Measurements from ENCODE around the gene GPX8.

Gene GPX8

DNA sequence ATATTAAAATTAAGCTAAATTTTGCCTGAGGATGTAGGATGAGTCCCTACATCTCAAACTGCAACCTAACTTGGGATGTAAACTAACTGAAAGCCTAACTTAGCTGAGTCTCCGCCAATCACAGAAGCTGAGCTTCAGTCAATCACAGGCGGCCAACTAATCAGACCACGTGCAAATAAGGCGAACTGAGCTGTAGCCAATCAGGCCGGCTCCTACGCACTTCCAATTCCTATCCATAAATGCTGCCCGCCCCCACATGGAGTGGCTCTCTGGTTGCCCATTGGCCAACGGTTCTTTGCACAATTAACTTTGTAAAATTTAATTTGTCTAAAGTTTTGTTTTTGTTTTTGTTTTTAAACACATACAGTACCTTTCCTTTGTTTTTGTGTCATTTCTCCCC, 13.9 kb upstream of the GPX8 start:
- in situ Hi-C loops (cut with HindIII; ENCODE audit: low pct_ligation_motif_present, low sequenced_read_pairs) = loop anchor here (25.0 kb wide), 1 partner anchor 234 kb away; no protein-coding TSS in a partner anchor
- H3K27me3 ChIP-seq (replicated peaks) = no peaks in the 10 kb centered on the region
- H3K4me3 ChIP-seq (ENCODE audit: low read depth, low read length) = no peak overlapping the region
- no peak for DNase-seq
- no peaks in the 10 kb centered on the region for H3K36me3 ChIP-seq (replicated peaks)
- no peak overlapping the region for H3K27ac ChIP-seq
- TF ChIP-seq CTCF (IDR thresholded peaks at IDR 0.05; ENCODE audit: low read depth, low read length, missing control alignments) = no peak

DNA sequence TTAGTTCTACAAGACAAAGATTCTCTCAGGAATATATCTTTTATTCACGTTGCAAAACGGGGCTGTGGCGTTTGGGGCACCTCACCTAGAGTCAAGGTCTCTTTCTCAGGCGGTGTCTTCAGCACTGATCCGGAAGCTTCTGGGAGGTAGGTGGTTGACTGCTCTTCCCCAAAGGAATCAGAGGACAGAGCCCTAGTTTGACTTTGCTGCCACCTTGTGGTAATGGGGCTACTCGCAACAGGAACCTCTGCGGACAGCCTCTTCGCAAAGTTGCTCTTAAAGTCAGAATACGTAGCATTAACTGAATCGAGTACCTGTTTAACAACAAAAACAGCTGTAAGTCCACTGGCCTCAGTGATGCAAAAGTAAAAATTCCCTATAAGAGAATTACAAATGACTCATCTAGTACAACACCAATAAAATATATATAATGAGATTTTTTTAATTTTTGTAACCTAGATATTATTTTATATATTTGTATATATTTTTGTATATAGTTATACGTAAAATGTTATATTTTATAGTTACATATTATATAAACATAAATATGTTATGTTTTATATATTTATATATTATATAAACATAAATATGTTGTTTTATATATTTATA, 13.3 kb upstream of the GPX8 start:
- Histone ChIP-seq H3K4me3 (ENCODE audit: low read depth, low read length) (no peak overlapping the region), H3K36me3 (replicated peaks) (no peaks in the 10 kb centered on the region), H3K27ac (no peak overlapping the region), H3K27me3 (replicated peaks) (no peaks in the 10 kb centered on the region)
- peak; percentile 97 for TF ChIP-seq CTCF (IDR thresholded peaks at IDR 0.05; ENCODE audit: low read depth, low read length, missing control alignments)
- DNase-seq = peak; percentile 82
- in situ Hi-C loops (cut with HindIII; ENCODE audit: low pct_ligation_motif_present, low sequenced_read_pairs) = loop anchor here (25.0 kb wide), 1 partner anchor 234 kb away; no protein-coding TSS in a partner anchor

DNA sequence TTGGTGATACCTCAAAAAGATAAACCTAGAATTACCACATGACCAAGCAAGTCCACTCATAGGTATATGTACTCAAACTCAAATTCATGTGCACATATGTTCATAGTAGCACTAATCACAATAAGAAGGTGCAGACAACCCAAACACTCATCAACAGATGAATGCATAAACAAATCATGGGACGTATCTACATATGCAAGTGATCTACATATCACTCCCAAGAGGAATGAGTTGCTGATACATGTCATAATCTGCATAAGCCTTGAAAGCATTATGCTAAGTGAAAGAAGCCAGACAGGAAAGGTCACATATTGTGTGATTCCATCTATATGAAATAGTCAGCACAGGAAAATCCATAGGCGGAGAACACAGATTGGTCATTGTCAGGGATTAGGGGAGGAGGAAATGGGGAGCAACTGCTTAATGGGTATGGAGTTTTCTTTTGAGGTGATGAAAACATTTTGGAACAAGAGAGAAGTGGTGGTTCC, 10.6 kb upstream of the GPX8 start:
- H3K27ac ChIP-seq = no peak overlapping the region
- no peak for DNase-seq
- H3K27me3 ChIP-seq (replicated peaks) = no peaks in the 10 kb centered on the region
- no peak for TF ChIP-seq CTCF (IDR thresholded peaks at IDR 0.05; ENCODE audit: low read depth, low read length, missing control alignments)
- H3K36me3 ChIP-seq (replicated peaks) = no peaks in the 10 kb centered on the region
- in situ Hi-C loops (cut with HindIII; ENCODE audit: low pct_ligation_motif_present, low sequenced_read_pairs) = loop anchor here (25.0 kb wide), 1 partner anchor 237 kb away; no protein-coding TSS in a partner anchor
- no peak overlapping the region for H3K4me3 ChIP-seq (ENCODE audit: low read depth, low read length)

DNA sequence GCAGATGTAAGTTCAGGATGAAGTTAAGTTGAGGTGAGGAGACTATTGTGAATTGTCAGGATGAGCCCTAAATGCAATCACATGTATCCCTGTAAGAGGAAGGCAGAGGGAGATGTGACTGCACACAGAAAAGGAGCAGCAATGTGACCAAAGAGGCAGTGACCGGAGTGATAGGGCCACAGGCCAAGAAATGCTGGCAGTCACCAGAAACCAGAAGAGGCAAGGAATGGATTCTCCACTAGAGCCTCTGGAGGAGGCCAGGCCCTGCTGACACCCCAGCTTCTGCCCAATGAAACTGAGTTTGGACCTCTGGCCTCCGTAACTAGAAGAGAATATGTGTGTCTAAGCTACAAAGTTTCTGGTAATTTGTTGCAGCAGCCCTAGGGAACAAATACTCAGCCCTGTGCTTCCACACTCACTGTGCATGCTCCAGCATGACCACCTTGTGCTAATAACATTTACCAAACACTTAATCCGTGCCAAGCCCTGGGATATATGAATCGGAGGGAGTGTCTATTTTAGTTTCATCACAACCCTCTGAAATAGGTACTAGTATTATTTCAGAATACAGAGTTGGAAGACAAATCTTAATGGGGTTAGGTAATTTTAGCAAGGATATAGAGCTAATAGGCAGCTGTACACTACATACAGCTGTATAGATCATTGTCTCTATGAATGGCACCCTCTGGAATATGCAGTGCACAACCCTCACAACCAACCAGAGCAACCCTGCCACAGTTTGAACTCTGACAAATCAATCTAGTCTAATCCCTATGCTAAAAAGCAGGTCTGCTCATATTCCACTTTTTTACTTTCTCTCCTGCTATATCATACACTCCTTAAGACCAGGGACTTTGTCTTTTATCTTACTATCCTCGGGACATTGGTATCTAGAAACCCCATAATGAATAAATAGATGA, 7.8 kb upstream of the GPX8 start:
- Histone ChIP-seq H3K36me3 (replicated peaks) (no peaks in the 10 kb centered on the region), H3K4me3 (ENCODE audit: low read depth, low read length) (no peak overlapping the region), H3K27me3 (replicated peaks) (no peaks in the 10 kb centered on the region), H3K27ac (no peak overlapping the region)
- in situ Hi-C loops (cut with HindIII; ENCODE audit: low pct_ligation_motif_present, low sequenced_read_pairs) = no loop called here
- TF ChIP-seq CTCF (IDR thresholded peaks at IDR 0.05; ENCODE audit: low read depth, low read length, missing control alignments) = no peak
- DNase-seq = peak; percentile 42

DNA sequence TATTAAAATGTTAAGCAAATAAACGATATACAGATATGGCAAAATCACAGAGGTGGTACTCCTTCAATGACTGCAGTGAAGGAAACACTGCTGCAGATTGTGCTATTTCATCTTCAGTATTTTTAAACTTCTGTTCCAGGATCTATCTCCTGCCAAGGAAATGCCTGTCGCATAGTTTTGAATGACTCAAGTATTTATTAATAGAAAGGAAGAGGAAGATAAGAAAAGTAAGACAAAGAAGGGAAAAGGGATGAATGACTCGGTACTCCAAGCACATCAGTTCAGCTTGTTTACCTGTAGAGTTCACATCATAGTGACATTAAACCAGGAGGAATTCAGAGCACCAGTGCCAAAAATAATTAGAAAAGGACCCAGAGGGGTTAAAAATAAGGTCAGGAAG, 5.1 kb upstream of the GPX8 start:
- Histone ChIP-seq H3K36me3 (replicated peaks) (no peaks in the 10 kb centered on the region), H3K27me3 (replicated peaks) (no peaks in the 10 kb centered on the region), H3K4me3 (ENCODE audit: low read depth, low read length) (no peak overlapping the region), H3K27ac (peak overlapping the region; percentile 26)
- peak; percentile 55 for DNase-seq
- no peak for TF ChIP-seq CTCF (IDR thresholded peaks at IDR 0.05; ENCODE audit: low read depth, low read length, missing control alignments)
- in situ Hi-C loops (cut with HindIII; ENCODE audit: low pct_ligation_motif_present, low sequenced_read_pairs) = no loop called here
